HepG2 (cell line): ENCODE measurements around the gene UBXN1. TPM values are rescaled to one million over a fixed set of nuclear protein-coding genes. Genes with fewer than 3 reads are reported as not detected.

ENCODE experiments used
- ATF5 ChIP-seq: sonication (generic); formaldehyde crosslinking; IDR thresholded peaks from 2 replicates; pipeline ENCODE4 v1.4.0; 2020; ENCODE audit warnings: mild to moderate bottlenecking, low read depth, missing genetic modification reagents
- CERS6 ChIP-seq: sonication (generic); formaldehyde crosslinking; IDR thresholded peaks from 2 replicates; pipeline ENCODE4 v1.5.0; 2020; ENCODE audit warnings: missing genetic modification reagents
- CSRNP2 ChIP-seq: sonication (generic); formaldehyde crosslinking; conservative IDR thresholded peaks from 2 replicates; pipeline ENCODE4 v1.8.0; 2022; ENCODE audit warnings: low read depth, missing genetic modification reagents
- DZIP1 ChIP-seq: sonication (generic); formaldehyde crosslinking; IDR thresholded peaks from 2 replicates; pipeline ENCODE4 v1.5.0; 2020; ENCODE audit warnings: mild to moderate bottlenecking, missing genetic modification reagents
- EEA1 ChIP-seq: sonication (generic); formaldehyde crosslinking; IDR thresholded peaks from 2 replicates; pipeline ENCODE4 v1.5.1; 2020; ENCODE audit warnings: mild to moderate bottlenecking, missing genetic modification reagents, borderline replicate concordance
- FOXO1 ChIP-seq: sonication (generic); formaldehyde crosslinking; IDR thresholded peaks from 2 replicates; pipeline ENCODE4 v1.4.0; 2020; ENCODE audit warnings: missing genetic modification reagents
- GABPB1 ChIP-seq: IDR thresholded peaks from 2 replicates; pipeline ENCODE4 v1.6.1; 2016; ENCODE audit warnings: mild to moderate bottlenecking, missing genetic modification reagents, moderate library complexity, missing compliant biosample characterization
- HNRNPK ChIP-seq: fragments of 200-400 bp; formaldehyde crosslinking; IDR thresholded peaks from 2 replicates; pipeline ENCODE4 v1.6.1; 2018; ENCODE audit warnings: low read length, low read depth, moderate library complexity, mild to moderate bottlenecking; ENCODE audit not compliant: poor library complexity, severe bottlenecking
- MXD4 ChIP-seq: IDR thresholded peaks from 2 replicates; pipeline ENCODE4 v1.6.1; 2016; ENCODE audit warnings: mild to moderate bottlenecking, missing biosample characterization, missing genetic modification reagents
- NBN ChIP-seq: fragments of 450-650 bp; conservative IDR thresholded peaks from 2 replicates; pipeline ENCODE4 v1.6.1; 2017
- NFIC ChIP-seq: IDR thresholded peaks from 2 replicates; pipeline ENCODE4 v1.6.1; 2012; ENCODE audit warnings: mild to moderate bottlenecking, low read length, inconsistent platforms
- NFYC ChIP-seq: IDR thresholded peaks from 2 replicates; pipeline ENCODE4 v1.6.1; 2016; ENCODE audit warnings: missing genetic modification reagents, missing compliant biosample characterization
- RBAK ChIP-seq: sonication (generic); formaldehyde crosslinking; IDR thresholded peaks from 2 replicates; pipeline ENCODE4 v1.5.1; 2020; ENCODE audit warnings: mild to moderate bottlenecking, missing genetic modification reagents
- RCOR2 ChIP-seq: IDR thresholded peaks from 2 replicates; pipeline ENCODE4 v1.6.1; 2016; ENCODE audit warnings: missing biosample characterization, missing genetic modification reagents
- SOX5 ChIP-seq: IDR thresholded peaks from 2 replicates; pipeline ENCODE4 v1.6.1; 2016; ENCODE audit warnings: borderline replicate concordance
- THRA ChIP-seq: sonication (generic); formaldehyde crosslinking; IDR thresholded peaks from 2 replicates; pipeline ENCODE4 v1.4.0; 2020; ENCODE audit warnings: missing genetic modification reagents, borderline replicate concordance
- ZEB1 ChIP-seq: IDR thresholded peaks from 2 replicates; pipeline ENCODE4 v1.6.1; 2012; ENCODE audit warnings: mild to moderate bottlenecking, low read depth, inconsistent platforms; ENCODE audit not compliant: insufficient replicate concordance
- ZNF333 ChIP-seq: sonication (generic); formaldehyde crosslinking; IDR thresholded peaks from 2 replicates; pipeline ENCODE4 v1.4.0; 2020; ENCODE audit warnings: mild to moderate bottlenecking, missing genetic modification reagents, borderline replicate concordance
- ZNF382 ChIP-seq: sonication (generic); formaldehyde crosslinking; IDR thresholded peaks from 2 replicates; pipeline ENCODE4 v1.5.0; 2020; ENCODE audit warnings: missing genetic modification reagents, mild to moderate bottlenecking, borderline replicate concordance
- ZNF430 ChIP-seq: sonication (generic); formaldehyde crosslinking; IDR thresholded peaks from 2 replicates; pipeline ENCODE4 v1.9.0; 2021; ENCODE audit warnings: mild to moderate bottlenecking, missing genetic modification reagents
- ZNF569 ChIP-seq: sonication (generic); formaldehyde crosslinking; IDR thresholded peaks from 2 replicates; pipeline ENCODE4 v1.5.0; 2020; ENCODE audit warnings: mild to moderate bottlenecking, missing genetic modification reagents, moderate library complexity, borderline replicate concordance
- ZNF678 ChIP-seq: sonication (generic); formaldehyde crosslinking; IDR thresholded peaks from 2 replicates; pipeline ENCODE4 v1.4.0; 2020; ENCODE audit warnings: mild to moderate bottlenecking, missing genetic modification reagents
- ZZZ3 ChIP-seq: sonication (generic); formaldehyde crosslinking; IDR thresholded peaks from 2 replicates; pipeline ENCODE4 v1.4.0; 2020; ENCODE audit warnings: missing genetic modification reagents, mild to moderate bottlenecking, borderline replicate concordance
- polyA plus RNA-seq, 8 experiments: library from polyadenylated mRNA; depleted of rRNA in 3 of 8; stranded (reverse) in 7 of 8; unstranded in 1 of 8; fragments of >200 nt; fragmentation: Illumina TruSeq in 4 of 8; extraction: Trizol in 4 of 8; gene quantifications; 2 replicates each; pipeline versions ENCODE4 v1.2.1 to v1.2.3, GENCODE V29; 2011 to 2016; ENCODE audit warnings: low read depth in 4 of 8, missing spikeins in 1 of 8, mixed read lengths in 1 of 8; ENCODE audit not compliant: insufficient read depth in 1 of 8
- total RNA-seq, 5 experiments: library from RNA; depleted of rRNA; stranded (reverse); fragments of >200 nt; fragmentation: Illumina TruSeq; extraction: Trizol; gene quantifications; 2 replicates each; pipeline ENCODE4 v1.2.3, GENCODE V29; 2016; ENCODE audit warnings: low read depth in 1 of 5

Gene UBXN1
- total and polyA plus RNA-seq, 2 of the 13 experiments (the other 11 are each of a cell fraction or from before 2014, with no cell fraction given) = 47.5 to 52.4 TPM

- no peak for TF ChIP-seq CERS6 (CRISPR knock-in tag)
- TF ChIP-seq ZNF569 (CRISPR knock-in tag) = 0 out of 2 replicates have a peak, but pooled peaks have one; percentile 17
- TF ChIP-seq DZIP1 (CRISPR knock-in tag) = no peak
- TF ChIP-seq FOXO1 = no peak
- TF ChIP-seq EEA1 (CRISPR knock-in tag) = 0 out of 2 replicates have a peak, but pooled peaks have one; percentile 45
- no peak for TF ChIP-seq CSRNP2 (CRISPR knock-in tag)
- no peak for TF ChIP-seq RCOR2 (CRISPR knock-in tag)
- TF ChIP-seq ZNF333 (CRISPR knock-in tag) = no peak
- no peak for TF ChIP-seq SOX5
- no peak for TF ChIP-seq NBN
- peak; percentile 55; the same call in 1 of the 2 replicates for TF ChIP-seq NFYC (CRISPR knock-in tag)
- no peak for TF ChIP-seq HNRNPK
- TF ChIP-seq RBAK = no peak
- TF ChIP-seq GABPB1 = peak; percentile 93
- peak; percentile 60 for TF ChIP-seq NFIC
- TF ChIP-seq THRA (CRISPR knock-in tag) = no peak
- TF ChIP-seq ZEB1 = peak; percentile 42
- TF ChIP-seq ZNF678 (CRISPR knock-in tag) = no peak
- TF ChIP-seq ZZZ3 (CRISPR knock-in tag) = 0 out of 2 replicates have a peak, but pooled peaks have one; percentile 26
- TF ChIP-seq ZNF382 (CRISPR knock-in tag) = no peak
- no peak for TF ChIP-seq ZNF430 (CRISPR knock-in tag)
- no peak for TF ChIP-seq ATF5
- TF ChIP-seq MXD4 = no peak; the same call in 1 of the 2 replicates
Observed at GRCh38 chr11:62728171-62728988, 49.5 kb upstream of the UBXN1 start, which contains the start of gene TTC9C (continued).
